WI38 (cell line): ENCODE measurements around the gene LEMD1.

Experiments
- H3K4me3 ChIP-seq: 2 replicates; pipeline ENCODE4 v1.5.1; 2011; ENCODE audit warnings: low read depth, mild to moderate bottlenecking, control low read depth, low read length
- TF ChIP-seq, protein P1 (sequence below): IDR thresholded peaks from 2 replicates; pipeline ENCODE4 v1.5.1; 2012; ENCODE audit warnings: low read depth, mild to moderate bottlenecking, control low read depth, low read length

The LEMD1 gene

DNA sequence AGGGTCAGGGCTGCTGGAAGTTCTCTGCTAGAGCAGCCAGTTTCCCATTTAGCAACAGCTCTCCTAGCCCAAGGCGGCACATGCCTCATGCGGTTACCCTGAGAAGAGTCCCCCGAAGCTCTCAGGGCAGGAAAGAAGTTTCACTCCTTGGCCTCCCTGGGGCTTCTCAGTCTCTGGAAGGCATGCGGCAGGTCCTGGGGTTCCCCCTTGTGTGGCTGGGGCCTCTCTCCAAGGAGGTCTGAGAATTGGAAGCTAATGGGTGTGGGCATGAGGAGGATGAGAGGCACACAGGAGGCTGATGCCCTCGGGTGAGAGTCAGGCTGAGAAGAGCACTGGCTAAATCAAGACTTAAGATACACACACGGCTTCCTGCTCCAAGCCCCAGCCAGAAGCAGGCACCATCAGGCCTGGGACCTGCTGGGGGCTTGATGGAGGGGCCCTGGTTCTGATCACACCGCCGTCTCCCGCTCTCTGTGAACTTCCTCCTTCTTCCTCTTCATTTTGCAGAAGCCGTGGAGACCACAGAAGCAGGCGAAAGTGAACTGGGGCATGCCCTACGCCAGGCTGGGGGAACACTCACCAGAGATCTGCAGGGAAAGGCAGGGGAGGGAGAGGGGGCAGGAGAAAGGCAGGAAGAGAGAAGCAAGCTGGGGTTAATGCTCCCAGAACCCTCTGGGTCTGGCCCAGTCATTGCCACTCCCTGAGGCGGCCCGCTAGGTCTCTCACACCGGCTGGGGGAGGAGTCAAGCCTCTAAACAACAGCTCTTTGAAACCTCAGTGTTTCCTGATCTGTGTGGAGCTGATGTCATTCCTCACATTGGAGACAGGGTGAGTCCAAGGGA is 18.8 kb upstream of the LEMD1 start:
- no peak overlapping the region for H3K4me3 ChIP-seq
- TF ChIP-seq, protein P1, sequence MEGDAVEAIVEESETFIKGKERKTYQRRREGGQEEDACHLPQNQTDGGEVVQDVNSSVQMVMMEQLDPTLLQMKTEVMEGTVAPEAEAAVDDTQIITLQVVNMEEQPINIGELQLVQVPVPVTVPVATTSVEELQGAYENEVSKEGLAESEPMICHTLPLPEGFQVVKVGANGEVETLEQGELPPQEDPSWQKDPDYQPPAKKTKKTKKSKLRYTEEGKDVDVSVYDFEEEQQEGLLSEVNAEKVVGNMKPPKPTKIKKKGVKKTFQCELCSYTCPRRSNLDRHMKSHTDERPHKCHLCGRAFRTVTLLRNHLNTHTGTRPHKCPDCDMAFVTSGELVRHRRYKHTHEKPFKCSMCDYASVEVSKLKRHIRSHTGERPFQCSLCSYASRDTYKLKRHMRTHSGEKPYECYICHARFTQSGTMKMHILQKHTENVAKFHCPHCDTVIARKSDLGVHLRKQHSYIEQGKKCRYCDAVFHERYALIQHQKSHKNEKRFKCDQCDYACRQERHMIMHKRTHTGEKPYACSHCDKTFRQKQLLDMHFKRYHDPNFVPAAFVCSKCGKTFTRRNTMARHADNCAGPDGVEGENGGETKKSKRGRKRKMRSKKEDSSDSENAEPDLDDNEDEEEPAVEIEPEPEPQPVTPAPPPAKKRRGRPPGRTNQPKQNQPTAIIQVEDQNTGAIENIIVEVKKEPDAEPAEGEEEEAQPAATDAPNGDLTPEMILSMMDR: no peak

DNA sequence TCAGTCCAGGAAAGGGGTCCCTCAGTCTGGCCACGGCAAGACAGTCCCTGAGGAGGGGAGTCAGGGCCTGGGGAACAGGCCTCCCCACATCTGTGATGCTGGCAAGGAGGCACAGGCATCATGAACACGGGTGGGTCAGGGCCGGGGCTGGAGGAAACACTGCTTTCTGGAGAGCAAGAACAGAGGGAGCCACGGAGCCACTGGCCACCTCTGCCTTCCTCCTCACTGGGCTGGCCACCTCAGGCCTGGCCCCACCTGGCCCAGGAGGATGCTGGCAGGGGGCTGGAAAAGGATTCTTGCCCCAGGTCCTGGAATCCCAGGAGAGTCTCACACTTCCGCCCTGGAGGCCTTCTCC is 18.2 kb upstream of the LEMD1 start:
- TF ChIP-seq, protein P1: no peak
- no peak overlapping the region for H3K4me3 ChIP-seq

DNA sequence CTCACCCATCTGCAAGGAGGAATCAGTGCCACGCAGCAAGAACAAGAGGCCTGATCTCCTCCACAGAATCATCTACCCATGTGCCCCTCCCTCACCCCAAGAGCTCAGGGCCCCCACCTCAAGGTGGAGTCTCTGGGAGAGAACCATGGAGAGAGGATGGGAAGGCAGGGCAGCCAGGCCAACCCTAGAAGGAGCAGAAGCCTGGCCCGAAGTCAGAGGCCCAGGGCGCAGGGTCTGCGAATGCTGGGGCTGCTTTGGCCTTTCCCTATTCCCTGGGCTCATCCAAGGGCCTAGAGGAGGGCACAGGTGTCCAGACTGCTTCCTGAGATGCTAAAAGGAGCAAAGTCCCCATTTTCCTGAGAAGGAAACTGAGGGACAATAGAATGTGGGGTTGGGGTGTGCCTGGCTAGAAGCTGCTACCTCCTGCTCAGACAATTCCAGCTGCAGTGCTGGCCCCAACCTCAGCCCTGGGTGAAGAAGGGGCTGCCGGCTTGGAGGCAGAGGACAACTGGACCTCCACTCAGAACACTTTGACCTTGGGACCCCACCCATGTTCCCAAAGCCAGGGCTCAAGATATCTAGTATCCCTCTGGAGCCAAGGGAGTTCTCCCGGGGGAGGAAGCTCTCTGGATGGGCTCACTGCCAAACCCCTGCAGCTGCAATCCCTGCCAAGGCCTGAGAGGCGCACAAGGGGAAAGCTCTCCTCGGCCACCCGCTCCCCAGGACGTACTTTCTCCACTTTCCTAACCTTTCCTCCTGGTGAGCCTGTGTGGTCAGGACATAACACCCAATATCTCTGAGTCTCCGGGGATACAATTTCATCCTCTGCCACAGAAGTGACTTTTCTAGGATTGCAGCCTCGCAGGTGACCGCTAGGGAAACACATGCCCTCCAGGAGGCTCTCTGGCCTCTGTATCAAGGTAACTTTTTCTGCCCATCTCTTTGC is 16.6 kb upstream of the LEMD1 start:
- H3K4me3 ChIP-seq: no peak overlapping the region
- TF ChIP-seq, protein P1: peak; percentile 61

DNA sequence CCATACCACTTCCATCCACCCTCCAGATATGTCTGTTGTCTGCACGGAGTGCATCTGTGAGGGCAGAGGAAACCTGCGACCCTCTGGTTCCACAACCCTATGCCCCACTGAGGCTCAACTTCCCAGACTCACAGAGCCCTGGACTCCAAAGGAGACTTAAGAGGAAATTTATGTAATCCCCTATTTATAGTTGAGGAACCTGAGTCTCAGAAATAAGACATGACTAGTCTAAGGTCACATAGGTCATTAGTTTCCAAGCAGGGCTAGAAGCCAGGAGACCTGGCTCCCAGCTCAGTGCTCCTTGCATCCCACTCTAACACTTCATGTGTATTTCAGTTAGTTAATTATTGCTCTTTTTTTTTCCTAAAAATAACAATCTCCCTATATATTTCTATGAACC is 15.7 kb upstream of the LEMD1 start:
- no peak overlapping the region for H3K4me3 ChIP-seq
- TF ChIP-seq, protein P1: no peak

DNA sequence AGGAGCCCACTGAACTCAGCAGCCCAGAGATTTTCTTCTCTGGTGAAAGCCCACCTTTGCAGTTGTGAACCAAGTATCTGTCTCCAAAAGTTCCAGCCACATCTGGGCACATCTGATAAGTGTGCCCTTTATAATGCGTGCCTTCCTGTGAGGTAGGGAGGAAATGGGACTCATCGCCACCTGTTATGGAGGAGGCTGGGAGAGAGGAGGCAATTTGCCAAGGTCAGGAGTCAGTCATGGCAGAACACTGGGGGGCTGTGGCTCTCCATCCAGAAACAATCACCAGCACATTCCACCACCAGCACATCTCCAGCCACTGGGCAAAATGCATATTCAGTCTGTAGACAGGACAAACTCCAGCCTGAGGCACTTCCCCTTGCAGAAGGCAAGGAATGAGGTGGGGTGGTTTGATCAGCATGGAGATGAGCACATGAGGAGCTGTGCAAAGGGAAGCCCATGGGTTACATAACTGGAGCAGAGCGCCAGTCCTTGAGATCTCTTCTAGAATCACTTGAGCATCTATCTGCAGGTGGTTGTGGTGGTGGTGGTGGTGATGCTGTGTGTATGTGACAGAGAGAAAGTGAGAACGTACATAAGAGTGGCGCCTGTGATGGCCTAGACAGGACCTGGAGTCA is 15.0 kb upstream of the LEMD1 start:
- TF ChIP-seq, protein P1: no peak
- no peak overlapping the region for H3K4me3 ChIP-seq

DNA sequence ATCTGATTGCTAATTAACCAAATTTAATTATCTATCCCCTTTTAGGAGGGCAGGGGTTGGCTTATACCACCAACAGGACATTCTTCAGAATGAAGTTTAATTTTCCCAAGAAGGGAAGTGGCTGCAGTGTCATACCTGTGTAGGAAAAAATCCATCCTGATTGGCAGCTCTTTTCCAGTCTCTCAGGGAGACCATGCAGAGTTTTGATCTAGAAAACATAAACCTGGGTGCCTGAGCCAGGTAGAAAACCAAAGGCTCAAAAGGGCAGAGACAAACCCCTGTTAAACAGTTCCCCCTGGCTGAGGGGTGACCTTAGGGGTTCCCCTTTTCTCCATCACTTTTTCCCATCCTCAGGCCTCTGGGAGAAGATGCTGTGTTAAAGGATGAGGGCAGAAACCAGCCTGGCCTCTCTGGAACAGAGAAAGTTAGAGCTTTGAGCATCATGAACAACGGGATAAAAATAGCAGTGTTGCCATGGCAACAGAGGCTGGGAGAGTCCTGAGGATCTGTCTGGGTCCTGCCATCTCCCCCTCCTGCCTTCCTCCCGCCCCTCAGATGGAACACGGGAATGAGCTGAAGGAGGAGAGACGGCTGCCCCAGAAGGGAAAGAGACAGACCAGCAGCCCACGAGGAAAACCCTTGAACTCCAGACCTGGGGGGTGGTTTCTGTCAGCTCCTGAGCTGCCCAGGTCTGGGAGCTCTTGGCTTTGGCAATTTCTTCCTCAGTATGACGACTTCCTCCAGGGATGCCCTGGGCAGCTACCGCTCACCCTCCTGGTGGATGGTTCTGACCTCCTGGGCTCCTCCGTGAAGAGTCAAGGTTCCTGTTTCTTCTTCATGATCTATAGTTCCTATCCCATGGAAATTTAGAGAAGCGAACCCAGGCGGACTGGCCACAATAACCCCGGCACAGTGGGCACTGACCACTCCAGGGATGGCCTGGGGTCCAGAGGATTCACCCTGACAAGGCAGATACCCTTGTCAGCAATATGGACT is 14.0 kb upstream of the LEMD1 start:
- TF ChIP-seq, protein P1: no peak
- no peak overlapping the region for H3K4me3 ChIP-seq
